Renal cortex interstitium (tissue), 15 donors: ENCODE results near the gene CHRNA4. TPM values are rescaled to one million over a fixed set of nuclear protein-coding genes. Genes with fewer than 3 reads are reported as not detected.

ENCODE experiments used
- DNase-seq, 11 donors: peaks; one replicate each; pipeline ENCODE4 v3.0.0-alpha.2; 2013; ENCODE audit warnings: low read depth in 9 of 11, low spot score in 4 of 11; ENCODE audit errors: extremely low read depth in 1 of 11
- long read RNA-seq, 16 experiments: transcript quantifications; one replicate each; lab custom pipeline, GENCODE V29; 2026
- polyA plus RNA-seq, 3 donors: library from polyadenylated mRNA; unstranded; fragments of 120-200 nt; gene quantifications; one replicate each; pipeline ENCODE4 v1.2.1, GENCODE V29; 2013; ENCODE audit not compliant: insufficient read length in 3 of 3

CHRNA4 gene
- 10 to 100 TPM in 2 of 3 donors, 1 to 10 TPM in 1; 9.5 to 37.9 (median 11.4) TPM for polyA plus RNA-seq
- long read RNA-seq, donor 1, partial matches to known transcripts = 0 of 1 reads
- long read RNA-seq, donor 1, other reads (novel, unspliced or antisense) = 0 of 1 reads
- long read RNA-seq, donor 2 = 0 reads
- long read RNA-seq, donor 3, full-length matches to known transcripts = 3 of 3 reads
- long read RNA-seq, donor 3, partial matches to known transcripts = 0 of 3 reads
- long read RNA-seq, donor 3, other reads (novel, unspliced or antisense) = 0 of 3 reads
- long read RNA-seq, donor 4, full-length matches to known transcripts = 5 of 5 reads
- long read RNA-seq, donor 4, partial matches to known transcripts = 0 of 5 reads
- long read RNA-seq, donor 4, other reads (novel, unspliced or antisense) = 0 of 5 reads
- long read RNA-seq, donor 5, transcript CHRNA4-213 (1 exons, 1,603 nt) = major isoform, 7 of 26 reads
- long read RNA-seq, donor 5, transcript CHRNA4-214 (1 exons, 840 nt) = minor isoform, 6 of 26 reads
- long read RNA-seq, donor 5, partial matches to known transcripts = 11 of 26 reads
- long read RNA-seq, donor 5, other reads (novel, unspliced or antisense) = 0 of 26 reads
- long read RNA-seq, donor 6, partial matches to known transcripts = 0 of 2 reads
- long read RNA-seq, donor 6, other reads (novel, unspliced or antisense) = 0 of 2 reads
- long read RNA-seq, donor 7 = 0 reads
- long read RNA-seq, donor 8, full-length matches to known transcripts = 8 of 25 reads
- long read RNA-seq, donor 8, partial matches to known transcripts = 17 of 25 reads
- long read RNA-seq, donor 8, other reads (novel, unspliced or antisense) = 0 of 25 reads
- long read RNA-seq, donor 9, full-length matches to known transcripts = 2 of 2 reads
- long read RNA-seq, donor 9, partial matches to known transcripts = 0 of 2 reads
- long read RNA-seq, donor 9, other reads (novel, unspliced or antisense) = 0 of 2 reads
- long read RNA-seq, donor 10, partial matches to known transcripts = 0 of 1 reads
- long read RNA-seq, donor 10, other reads (novel, unspliced or antisense) = 0 of 1 reads
- long read RNA-seq, donor 11, partial matches to known transcripts = 0 of 2 reads
- long read RNA-seq, donor 11, other reads (novel, unspliced or antisense) = 0 of 2 reads
- long read RNA-seq, donor 12 = 0 reads
- long read RNA-seq, donor 13, partial matches to known transcripts = 0 of 1 reads
- long read RNA-seq, donor 13, other reads (novel, unspliced or antisense) = 0 of 1 reads
- long read RNA-seq, donor 14 = 0 reads
- long read RNA-seq, donor 15, partial matches to known transcripts = 0 of 2 reads
- long read RNA-seq, donor 15, other reads (novel, unspliced or antisense) = 0 of 2 reads
- long read RNA-seq, donor 16, partial matches to known transcripts = 0 of 2 reads
- long read RNA-seq, donor 16, other reads (novel, unspliced or antisense) = 0 of 2 reads

DNA sequence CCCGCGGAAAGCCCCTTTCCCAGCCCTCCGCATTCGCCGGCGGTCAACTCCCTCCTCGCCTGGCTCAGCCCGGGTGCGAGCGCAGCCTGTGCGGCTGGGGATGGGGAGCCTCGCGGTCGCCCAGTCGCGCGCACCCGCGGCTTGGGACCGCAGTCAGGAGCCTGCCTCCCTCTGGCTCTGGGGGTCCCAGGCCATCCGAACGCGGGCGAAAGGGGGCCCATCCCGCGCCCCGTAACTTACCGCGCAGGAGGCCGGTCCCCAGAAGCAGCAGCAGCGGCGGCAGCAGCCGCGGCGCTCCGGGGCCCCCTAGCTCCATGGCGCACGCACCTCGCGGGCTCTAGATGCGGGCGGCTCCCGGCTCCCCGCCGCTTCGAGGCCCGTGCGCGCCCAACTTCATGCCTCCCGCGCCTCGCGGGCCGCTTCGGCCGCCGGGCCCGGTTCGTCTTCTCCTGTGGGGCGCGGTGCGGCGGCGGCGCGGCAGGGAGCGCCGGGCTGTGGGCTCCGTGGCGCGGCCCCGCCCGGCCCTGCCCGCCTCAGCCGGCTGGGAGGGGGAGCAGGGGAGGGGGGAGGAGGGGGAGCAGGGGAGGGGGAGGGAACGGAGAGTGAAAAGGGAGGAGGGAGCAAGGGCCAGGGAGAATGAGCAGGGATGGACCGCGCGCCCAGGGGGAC lies at the start of gene CHRNA4:
Gene CHRNA4, minus strand, starts transcription at position 500 of the 669 bp plus-strand sequence. Its CDS starts 184 bp downstream, at position 316.
- DNase-seq = no peak

DNA sequence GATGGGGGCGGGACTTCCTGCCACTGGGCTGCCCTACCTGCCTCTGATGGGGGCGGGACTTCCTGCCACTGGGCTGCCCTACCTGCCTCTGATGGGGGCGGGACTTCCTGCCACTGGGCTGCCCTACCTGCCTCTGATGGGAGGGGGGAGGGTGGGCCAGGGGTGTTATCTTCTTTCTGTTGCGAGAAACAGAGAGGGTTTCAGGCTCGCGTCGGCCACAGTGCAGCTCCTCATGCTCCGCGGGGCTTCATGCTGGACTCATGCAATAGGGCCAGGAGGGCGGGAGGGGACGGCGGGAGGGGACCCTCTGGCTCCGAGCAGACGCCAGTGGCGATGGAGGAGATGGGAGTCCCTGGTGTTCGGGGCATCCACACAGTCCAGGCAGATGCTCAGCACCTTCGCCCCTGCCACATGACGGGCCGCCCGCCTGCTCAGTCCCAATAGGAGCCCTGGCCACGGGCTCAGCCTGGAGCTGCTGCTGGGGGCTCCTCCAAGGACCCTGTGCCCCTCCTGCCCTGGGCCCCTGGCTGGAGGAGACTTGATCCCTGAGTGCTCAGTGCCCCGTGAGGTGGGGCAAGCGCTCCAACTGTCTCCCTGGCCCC lies 48.8 kb upstream of the CHRNA4 start:
- DNase-seq = no peak

- no peak for DNase-seq
These were observed 48.1 kb upstream of the CHRNA4 start for GRCh38 chr20:63409066-63409833.

DNA sequence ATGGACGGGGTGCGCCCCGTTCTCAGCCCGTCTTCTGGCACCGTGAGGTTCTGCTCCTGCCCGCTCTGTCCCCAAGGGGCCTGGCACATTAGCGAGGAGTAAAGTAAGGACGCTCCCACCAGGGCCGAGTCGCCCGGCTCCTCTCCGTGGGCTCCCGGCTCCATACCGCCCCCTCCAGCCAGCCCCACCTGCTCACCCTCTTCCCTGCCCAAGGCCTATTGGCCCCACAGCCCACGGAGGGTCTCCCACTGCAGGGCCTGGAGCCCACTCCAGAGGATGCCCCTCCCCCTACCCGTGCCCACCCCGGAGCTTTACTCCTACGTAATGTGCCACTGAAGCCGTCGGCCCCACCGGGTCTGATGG lies 47.5 kb upstream of the CHRNA4 start:
- no peak for DNase-seq

- no peak for DNase-seq
These were observed 47.0 kb upstream of the CHRNA4 start for GRCh38 chr20:63407928-63408683.

- no peak for DNase-seq
These were observed 45.6 kb upstream of the CHRNA4 start for GRCh38 chr20:63406617-63407245.

DNA sequence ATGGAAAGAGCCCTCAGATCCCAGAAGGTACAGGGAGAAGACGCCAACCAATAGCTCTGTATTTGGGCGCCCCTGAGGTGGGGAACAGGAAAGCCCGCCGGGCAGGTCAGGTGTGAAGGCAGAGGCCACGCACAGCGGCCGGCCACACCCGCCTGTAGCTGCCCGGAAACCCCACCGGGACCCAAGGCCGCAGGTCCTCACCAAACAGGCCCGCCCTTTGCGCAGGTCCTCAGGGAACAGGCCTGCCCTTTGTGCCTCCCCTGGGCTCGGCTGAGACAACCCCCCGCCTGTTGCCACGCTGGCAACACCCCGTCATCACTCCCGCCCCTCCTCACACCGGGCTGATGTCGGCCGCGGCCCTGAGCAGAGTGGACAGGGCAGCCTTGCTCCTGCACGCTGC lies 44.9 kb upstream of the CHRNA4 start:
- no peak for DNase-seq

DNA sequence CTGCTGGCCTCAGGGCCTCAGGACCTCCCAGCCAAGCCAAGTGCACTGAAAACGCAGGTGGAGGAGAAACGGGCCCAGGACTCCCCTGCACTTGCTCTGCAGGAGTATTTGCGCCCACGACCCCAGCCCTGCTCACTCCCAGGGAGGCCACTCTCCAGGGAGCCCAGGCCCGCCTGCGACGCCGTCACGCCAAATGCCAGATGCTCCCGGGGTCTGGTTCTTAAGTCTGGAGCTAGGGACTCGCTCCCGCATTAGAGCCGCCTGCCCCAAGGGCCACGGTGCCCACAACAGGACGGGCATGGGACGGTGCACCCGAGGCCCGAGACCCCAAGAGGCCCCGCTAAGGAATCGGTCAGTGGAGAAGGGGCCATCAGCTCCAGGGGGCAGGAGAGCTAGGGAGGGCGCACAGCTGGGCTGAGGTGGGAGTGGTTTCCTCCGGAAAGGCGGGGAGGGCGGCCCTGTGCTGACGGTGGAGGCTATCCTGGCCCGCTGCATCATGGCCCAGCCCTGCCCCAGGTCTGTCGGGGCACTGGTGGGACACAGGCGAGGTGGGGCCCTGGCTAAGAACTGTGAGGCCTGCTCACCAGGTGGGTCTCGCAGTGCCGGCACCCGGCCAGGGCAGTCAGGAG lies 44.1 kb upstream of the CHRNA4 start:
- no peak for DNase-seq

GRCh38 chr20:63404129-63405085 lies 43.3 kb upstream of the CHRNA4 start:
- no peak for DNase-seq

DNA sequence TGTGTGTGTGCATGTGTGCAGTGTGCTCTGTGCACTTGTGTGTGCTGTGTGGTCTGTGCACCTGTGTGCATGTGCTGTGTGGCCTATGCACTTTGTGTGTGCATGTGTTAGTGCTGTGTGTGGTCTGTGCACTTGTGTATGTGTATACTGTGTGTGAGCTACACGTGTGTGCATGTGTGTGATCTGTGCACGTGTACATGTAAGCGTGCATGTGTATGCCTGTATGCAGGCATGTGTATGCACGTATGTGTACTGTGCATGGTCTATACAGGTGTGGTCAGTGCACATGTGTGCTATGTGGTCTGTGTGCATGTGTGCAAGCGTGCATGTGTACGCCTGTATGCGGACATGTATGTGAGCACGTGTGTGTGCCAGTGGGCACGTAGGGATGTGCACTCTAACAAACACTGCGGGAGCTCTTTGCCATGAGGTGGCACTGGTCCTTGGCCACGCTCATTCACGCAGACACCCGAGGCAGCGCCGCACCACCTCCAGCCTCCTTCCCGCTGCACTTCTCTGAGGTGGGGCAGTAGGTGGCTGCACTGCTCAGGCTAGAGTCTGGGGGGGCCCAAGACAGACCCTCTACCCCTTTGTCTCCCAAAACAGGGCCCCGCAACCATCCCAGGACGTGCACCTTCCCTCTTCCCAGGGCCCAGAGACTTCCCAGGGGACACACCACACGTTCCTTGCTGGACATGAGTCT lies 42.4 kb upstream of the CHRNA4 start:
- DNase-seq = no peak

GRCh38 chr20:63402860-63403220 lies 41.7 kb upstream of the CHRNA4 start:
- DNase-seq = no peak

GRCh38 chr20:63402181-63402859 lies 41.2 kb upstream of the CHRNA4 start:
- DNase-seq = no peak

DNA sequence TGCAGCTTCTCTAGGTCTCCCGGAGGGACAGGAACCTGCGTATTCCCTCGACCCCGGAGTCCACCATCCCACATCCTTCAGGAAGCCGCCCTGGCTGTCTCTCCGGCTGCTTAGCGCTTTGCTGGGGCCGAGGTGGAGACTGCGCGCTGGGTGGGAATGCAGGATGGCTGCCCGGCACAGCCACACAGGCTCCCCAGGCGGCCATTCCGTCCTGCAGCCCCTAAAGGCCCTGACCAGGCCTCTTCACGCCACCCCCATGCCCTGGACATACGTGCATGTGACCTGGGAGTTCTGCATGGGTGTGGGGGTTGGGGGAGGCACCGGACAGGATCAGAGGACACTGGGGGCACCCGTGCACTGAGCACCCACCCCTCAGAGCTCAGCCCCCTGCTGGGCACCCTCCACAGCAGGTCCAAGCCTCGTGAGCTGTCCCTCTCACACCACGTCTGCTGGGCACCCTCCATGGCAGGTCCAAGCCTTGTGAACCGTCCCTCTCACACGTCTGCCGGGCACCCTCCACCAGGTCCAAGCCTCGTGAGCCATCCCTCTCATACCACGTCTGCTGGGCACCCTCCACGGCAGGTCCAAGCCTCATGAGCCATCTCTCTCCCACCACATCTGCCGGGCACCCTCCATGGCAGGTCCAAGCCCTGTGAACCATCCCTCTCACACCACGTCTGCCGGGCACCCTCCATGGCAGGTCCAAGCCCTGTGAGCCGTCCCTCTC lies 40.4 kb upstream of the CHRNA4 start:
- DNase-seq = no peak
